ENCODE measurements around the gene ST14.

- TF ChIP-seq EZH2 (IDR thresholded peaks at IDR 0.05; ENCODE audit: insufficient read depth, poor library complexity, severe bottlenecking) (no peak), EZH2phosphoT487 (IDR thresholded peaks at IDR 0.05; ENCODE audit: insufficient read depth, low read depth) (no peak)
Measured at GRCh38 chr11:130144861-130145281, 14.7 kb upstream of the ST14 start.
